ENCODE measurements around the gene SF3B5. TPM values are rescaled to one million over a fixed set of nuclear protein-coding genes. Genes with fewer than 3 reads are reported as not detected.
A peak's percentile ranks its signal among the peaks of the same experiment; 100 is the strongest.

SF3B5 gene
- total and polyA plus RNA-seq, 9 of the 15 experiments (the other 6 are each of a cell fraction or from before 2014, with no cell fraction given): 238 to 1,211 (median 407) TPM

GRCh38 chr6:144077871-144078270 is 17.5 kb downstream of the SF3B5 start (continued):
- TF ChIP-seq, protein P1, sequence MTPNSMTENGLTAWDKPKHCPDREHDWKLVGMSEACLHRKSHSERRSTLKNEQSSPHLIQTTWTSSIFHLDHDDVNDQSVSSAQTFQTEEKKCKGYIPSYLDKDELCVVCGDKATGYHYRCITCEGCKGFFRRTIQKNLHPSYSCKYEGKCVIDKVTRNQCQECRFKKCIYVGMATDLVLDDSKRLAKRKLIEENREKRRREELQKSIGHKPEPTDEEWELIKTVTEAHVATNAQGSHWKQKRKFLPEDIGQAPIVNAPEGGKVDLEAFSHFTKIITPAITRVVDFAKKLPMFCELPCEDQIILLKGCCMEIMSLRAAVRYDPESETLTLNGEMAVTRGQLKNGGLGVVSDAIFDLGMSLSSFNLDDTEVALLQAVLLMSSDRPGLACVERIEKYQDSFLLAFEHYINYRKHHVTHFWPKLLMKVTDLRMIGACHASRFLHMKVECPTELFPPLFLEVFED (CRISPR knock-in tag; conservative IDR thresholded peaks at IDR 0.05): no peak
- no peak for TF ChIP-seq EP300 (IDR thresholded peaks at IDR 0.05; ENCODE audit: low read length)
- peak; percentile 96 for TF ChIP-seq MAFK (IDR thresholded peaks at IDR 0.05; ENCODE audit: low read length)
- no peak for TF ChIP-seq PPARD (CRISPR knock-in tag; IDR thresholded peaks at IDR 0.05)
- TF ChIP-seq SMARCC2 (IDR thresholded peaks at IDR 0.05; ENCODE audit: low read depth): no peak
- no peak for TF ChIP-seq HEY1 (CRISPR knock-in tag; IDR thresholded peaks at IDR 0.05; ENCODE audit: borderline replicate concordance)
- no peak for TF ChIP-seq TEAD1 (CRISPR knock-in tag; IDR thresholded peaks at IDR 0.05)
- no peak for TF ChIP-seq ARID2 (IDR thresholded peaks at IDR 0.05)
- TF ChIP-seq MTA1 (IDR thresholded peaks at IDR 0.05; ENCODE audit: borderline replicate concordance): no peak
- TF ChIP-seq FOXK2 (conservative IDR thresholded peaks at IDR 0.05 in 1 of 2, IDR thresholded peaks at IDR 0.05 in 1 of 2; ENCODE audit: low read depth in 2 of 2): no peak
- TF ChIP-seq JUNB (CRISPR knock-in tag; conservative IDR thresholded peaks at IDR 0.05): no peak
- no peak for TF ChIP-seq KHSRP (IDR thresholded peaks at IDR 0.05)
- TF ChIP-seq FOXM1 (IDR thresholded peaks at IDR 0.05; ENCODE audit: low read depth): no peak
- no peak for TF ChIP-seq FOXM1 (CRISPR knock-in tag; IDR thresholded peaks at IDR 0.05; ENCODE audit: low read depth)
- no peak for TF ChIP-seq ZNF764 (CRISPR knock-in tag; IDR thresholded peaks at IDR 0.05; ENCODE audit: low read depth)
- no peak for TF ChIP-seq HIVEP1 (CRISPR knock-in tag; IDR thresholded peaks at IDR 0.05)
